HepG2 (cell line): ENCODE results near the gene TCEA3. TPM values are rescaled to one million over a fixed set of nuclear protein-coding genes. Genes with fewer than 3 reads are reported as not detected.

Experiments
- ARNT2 ChIP-seq: sonication (generic); formaldehyde crosslinking; IDR thresholded peaks from 2 replicates; pipeline ENCODE4 v1.8.0; 2022; ENCODE audit warnings: mild to moderate bottlenecking, low read depth, missing genetic modification reagents, moderate library complexity
- BHLHE40 ChIP-seq: IDR thresholded peaks from 2 replicates; pipeline ENCODE4 v1.6.1; 2011; ENCODE audit warnings: low read length, improper control_type of control experiment
- DZIP1 ChIP-seq: sonication (generic); formaldehyde crosslinking; IDR thresholded peaks from 2 replicates; pipeline ENCODE4 v1.5.0; 2020; ENCODE audit warnings: mild to moderate bottlenecking, missing genetic modification reagents
- ERF ChIP-seq: IDR thresholded peaks from 2 replicates; pipeline ENCODE4 v1.6.1; 2018; ENCODE audit warnings: missing biosample characterization, missing genetic modification reagents
- NCOA1 ChIP-seq: sonication (generic); formaldehyde crosslinking; IDR thresholded peaks from 2 replicates; pipeline ENCODE4 v1.9.0; 2021; ENCODE audit warnings: missing genetic modification reagents
- NCOA2 ChIP-seq: sonication (generic); formaldehyde crosslinking; IDR thresholded peaks from 2 replicates; pipeline ENCODE4 v1.8.0; 2022; ENCODE audit warnings: inconsistent platforms
- SALL1 ChIP-seq: sonication (generic); formaldehyde crosslinking; IDR thresholded peaks from 2 replicates; pipeline ENCODE4 v1.8.0; 2022; ENCODE audit warnings: mild to moderate bottlenecking, missing genetic modification reagents
- ZNF124 ChIP-seq: sonication (generic); formaldehyde crosslinking; IDR thresholded peaks from 2 replicates; pipeline ENCODE4 v1.4.0; 2020; ENCODE audit warnings: missing genetic modification reagents
- ZNF224 ChIP-seq: sonication (generic); formaldehyde crosslinking; IDR thresholded peaks from 2 replicates; pipeline ENCODE4 v1.5.0; 2020; ENCODE audit warnings: mild to moderate bottlenecking, missing genetic modification reagents
- ZNF318 ChIP-seq: sonication (generic); formaldehyde crosslinking; IDR thresholded peaks from 2 replicates; pipeline ENCODE4 v1.4.0; 2020; ENCODE audit warnings: mild to moderate bottlenecking, missing genetic modification reagents
- ZNF563 ChIP-seq: sonication (generic); formaldehyde crosslinking; IDR thresholded peaks from 2 replicates; pipeline ENCODE4 v1.8.0; 2022; ENCODE audit warnings: mild to moderate bottlenecking, moderate library complexity, missing genetic modification reagents
- ZNF597 ChIP-seq: sonication (generic); formaldehyde crosslinking; IDR thresholded peaks from 2 replicates; pipeline ENCODE4 v1.5.0; 2020; ENCODE audit warnings: missing genetic modification reagents
- ZNF652 ChIP-seq: IDR thresholded peaks from 2 replicates; pipeline ENCODE4 v1.6.1; 2016; ENCODE audit warnings: low read depth, borderline replicate concordance
- ZNF761 ChIP-seq: sonication (generic); formaldehyde crosslinking; conservative IDR thresholded peaks from 2 replicates; pipeline ENCODE4 v1.4.0; 2020; ENCODE audit warnings: mild to moderate bottlenecking, missing genetic modification reagents
- ZSCAN5A ChIP-seq: sonication (generic); formaldehyde crosslinking; IDR thresholded peaks from 2 replicates; pipeline ENCODE4 v1.8.0; 2022; ENCODE audit warnings: mild to moderate bottlenecking, missing genetic modification reagents, borderline replicate concordance
- polyA plus RNA-seq, 8 experiments: library from polyadenylated mRNA; depleted of rRNA in 3 of 8; stranded (reverse) in 7 of 8; unstranded in 1 of 8; fragments of >200 nt; fragmentation: Illumina TruSeq in 4 of 8; extraction: Trizol in 4 of 8; gene quantifications; 2 replicates each; pipeline versions ENCODE4 v1.2.1 to v1.2.3, GENCODE V29; 2011 to 2016; ENCODE audit warnings: low read depth in 4 of 8, missing spikeins in 1 of 8, mixed read lengths in 1 of 8; ENCODE audit not compliant: insufficient read depth in 1 of 8
- total RNA-seq, 5 experiments: library from RNA; depleted of rRNA; stranded (reverse); fragments of >200 nt; fragmentation: Illumina TruSeq; extraction: Trizol; gene quantifications; 2 replicates each; pipeline ENCODE4 v1.2.3, GENCODE V29; 2016; ENCODE audit warnings: low read depth in 1 of 5

Gene TCEA3
- total and polyA plus RNA-seq, 2 of the 13 experiments (the other 11 are each of a cell fraction or from before 2014, with no cell fraction given) = 55.5 to 84.6 TPM

- TF ChIP-seq ZNF318 (no peak), ZNF652 (CRISPR knock-in tag) (no peak), ZSCAN5A (CRISPR knock-in tag) (peak; percentile 55; the same call in 1 of the 2 replicates), DZIP1 (CRISPR knock-in tag) (no peak), NCOA2 (CRISPR knock-in tag) (no peak), ARNT2 (CRISPR knock-in tag) (peak; percentile 59; the same call in 1 of the 2 replicates), ZNF563 (peak; percentile 86), SALL1 (CRISPR knock-in tag) (peak; percentile 83), ZNF597 (CRISPR knock-in tag) (no peak), ZNF761 (CRISPR knock-in tag) (no peak), NCOA1 (CRISPR knock-in tag) (no peak; the same call in 1 of the 2 replicates), BHLHE40 (peak; percentile 38; the same call in 1 of the 2 replicates), ERF (0 out of 2 replicates have a peak, but pooled peaks have one; percentile 41), ZNF224 (CRISPR knock-in tag) (no peak), ZNF124 (CRISPR knock-in tag) (peak; percentile 64; the same call in 1 of the 2 replicates)
Observed at GRCh38 chr1:23344111-23344986, 80.2 kb downstream of the TCEA3 start, which contains the start of gene HNRNPR (continued).
